SK-N-SH (cell line): ENCODE results near the gene GZMA.

Experiments
- CTCF ChIP-seq: fragments of 200-600 bp; sonication (generic); IDR thresholded peaks from 2 replicates; pipeline ENCODE4 v1.6.1; 2017; ENCODE audit warnings: antibody characterized with exemption, mild to moderate bottlenecking, moderate library complexity
- EP300 ChIP-seq, 2 experiments: IDR thresholded peaks; 2 replicates each; pipeline versions ENCODE4 v1.4.0 to v1.6.1; 2012; ENCODE audit warnings: borderline replicate concordance in 1 of 2, low read depth in 1 of 2, low read length in 1 of 2
- FOXJ3 ChIP-seq: sonication (generic); formaldehyde crosslinking; IDR thresholded peaks from 2 replicates; pipeline ENCODE4 v1.5.1; 2020; ENCODE audit warnings: mild to moderate bottlenecking, missing genetic modification reagents
- JUND ChIP-seq: IDR thresholded peaks from 2 replicates; pipeline ENCODE4 v1.4.0; 2012
- NFIC ChIP-seq: IDR thresholded peaks from 2 replicates; pipeline ENCODE4 v1.4.0; 2012; ENCODE audit warnings: borderline replicate concordance
- REST ChIP-seq: IDR thresholded peaks from 2 replicates; pipeline ENCODE4 v1.6.1; 2012; ENCODE audit warnings: mild to moderate bottlenecking, low read depth, low read length, moderate library complexity
- RXRA ChIP-seq: IDR thresholded peaks from 2 replicates; pipeline ENCODE4 v1.4.0; 2012; ENCODE audit warnings: low read depth, mild to moderate bottlenecking, borderline replicate concordance
- SIN3A ChIP-seq: IDR thresholded peaks from 2 replicates; pipeline ENCODE4 v1.6.1; 2012; ENCODE audit warnings: low read depth, mild to moderate bottlenecking, low read length, moderate library complexity, borderline replicate concordance
- TAF1 ChIP-seq: IDR thresholded peaks from 2 replicates; pipeline ENCODE4 v1.6.1; 2012; ENCODE audit warnings: low read depth, mild to moderate bottlenecking, low read length, moderate library complexity, borderline replicate concordance
- ZBTB33 ChIP-seq: IDR thresholded peaks from 2 replicates; pipeline ENCODE4 v1.4.0; 2012; ENCODE audit warnings: low read depth, borderline replicate concordance

- TF ChIP-seq CTCF: no peak
- TF ChIP-seq RXRA: no peak
- TF ChIP-seq SIN3A: no peak
- TF ChIP-seq EP300 (IDR thresholded peaks at IDR 0.05; ENCODE audit: borderline replicate concordance in 1 of 2, low read depth in 1 of 2, low read length in 1 of 2): no peak
- TF ChIP-seq REST: no peak
- TF ChIP-seq FOXJ3 (CRISPR knock-in tag): no peak
- TF ChIP-seq JUND: no peak
- TF ChIP-seq ZBTB33: no peak
- TF ChIP-seq TAF1: no peak
- TF ChIP-seq NFIC: no peak
Measured at GRCh38 chr5:55064523-55064922, 37.9 kb upstream of the GZMA start.
